ENCODE results near the gene CACNA1D.

CACNA1D gene

DNA sequence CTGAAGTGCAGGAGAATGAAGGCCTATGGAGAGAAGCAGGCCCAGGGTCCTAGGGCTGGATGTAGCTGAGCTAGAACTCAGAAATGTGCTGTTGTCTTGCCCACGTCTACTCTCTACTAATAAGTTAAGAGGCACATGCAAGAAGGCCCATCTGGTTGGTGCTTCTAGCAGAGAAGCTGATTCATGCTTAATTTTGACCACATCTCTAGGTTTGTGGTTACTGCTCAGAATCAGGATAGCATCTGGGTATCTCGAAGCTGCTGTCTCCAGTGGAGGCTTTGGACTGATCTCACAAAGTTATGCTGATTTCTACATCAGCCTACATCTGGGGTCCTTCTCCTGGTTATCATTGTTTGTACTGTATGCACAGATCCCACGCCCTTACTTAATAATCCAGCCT is 87.3 kb downstream of the CACNA1D start:
- DNase-seq = no peak

DNA sequence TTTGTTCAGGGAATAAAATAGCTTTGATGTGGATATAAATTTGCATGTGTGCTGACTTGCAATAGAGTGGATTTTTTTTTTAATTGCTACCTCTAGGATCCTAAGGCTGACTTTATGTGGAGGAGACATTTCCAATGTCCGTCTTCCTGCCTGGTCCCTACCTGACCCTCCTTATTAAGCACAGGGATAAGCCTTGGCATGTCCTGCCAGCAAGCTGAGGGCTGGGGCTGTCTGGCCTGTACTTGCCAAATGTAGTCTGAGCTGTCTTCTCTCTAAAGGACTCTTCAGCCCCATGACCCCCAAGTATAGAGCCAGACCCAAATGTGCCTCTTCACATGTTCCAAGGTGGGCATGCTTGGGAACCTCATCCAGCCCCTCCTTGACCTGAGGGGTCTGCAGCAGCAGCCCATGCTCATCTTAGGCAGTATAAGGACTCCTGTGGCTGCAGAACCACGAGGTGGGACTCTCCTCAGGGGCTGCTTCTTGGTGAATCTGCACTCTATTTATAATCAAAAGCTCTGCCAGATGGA is 88.8 kb downstream of the CACNA1D start:
- DNase-seq = no peak

DNA sequence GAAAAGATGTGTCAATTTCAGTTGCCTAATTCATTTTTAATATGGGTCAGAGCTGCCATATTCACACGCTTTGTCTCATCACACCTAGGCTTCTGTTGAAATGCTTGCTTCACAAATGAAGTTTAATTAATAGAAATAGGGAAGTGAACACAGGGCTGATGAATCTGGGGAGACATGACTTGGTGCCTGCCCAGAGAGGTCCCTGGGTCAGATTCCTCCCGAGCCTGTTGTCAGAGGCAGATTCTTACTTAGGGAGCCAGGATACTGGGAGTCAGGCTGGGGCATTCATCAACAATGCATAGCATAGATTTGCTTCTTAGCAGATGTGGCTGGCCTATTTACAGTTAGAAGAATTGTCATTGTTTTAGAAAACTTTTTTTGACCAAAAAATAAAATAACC is 90.6 kb downstream of the CACNA1D start:
- no peak for DNase-seq

DNA sequence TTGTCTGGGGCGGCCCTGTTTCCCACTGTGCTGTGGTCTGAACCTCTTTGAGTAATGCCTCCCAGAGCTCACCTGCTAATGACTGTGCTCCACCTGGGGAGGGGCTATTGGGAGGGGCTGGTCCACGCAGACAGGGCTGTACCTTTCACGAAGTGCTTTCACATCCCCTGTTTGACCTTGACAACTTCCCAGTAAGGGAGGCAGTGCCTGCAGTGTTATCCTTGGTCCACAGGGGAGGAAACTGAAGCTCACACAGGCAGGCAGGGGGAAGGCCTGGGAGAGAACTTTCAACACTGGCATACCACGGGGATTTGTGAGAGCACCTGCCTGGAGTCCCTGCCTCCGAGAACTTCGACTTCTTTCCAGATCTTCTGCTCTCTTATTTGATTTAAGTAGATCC is 91.2 kb downstream of the CACNA1D start:
- no peak for DNase-seq

DNA sequence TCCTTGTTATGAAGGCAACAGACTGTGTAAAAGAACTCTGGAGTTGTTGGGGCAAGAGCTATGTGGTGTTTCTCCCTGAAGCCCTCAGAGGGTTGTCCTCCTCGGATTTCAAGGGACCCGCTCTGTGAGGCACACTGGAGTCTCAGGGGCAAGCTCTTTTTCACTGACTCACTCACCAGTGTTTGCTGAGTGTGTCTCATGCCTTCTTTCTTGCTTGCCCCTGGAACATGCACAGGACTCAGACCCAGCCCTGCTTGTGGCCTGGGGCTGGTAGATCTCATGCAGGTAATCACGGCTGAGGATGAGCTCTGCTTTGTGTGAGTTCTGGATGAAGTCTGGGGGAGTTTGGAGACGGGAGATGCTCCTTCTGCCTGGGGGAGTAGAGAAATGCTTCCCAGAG is 93.7 kb downstream of the CACNA1D start:
- DNase-seq = no peak

DNA sequence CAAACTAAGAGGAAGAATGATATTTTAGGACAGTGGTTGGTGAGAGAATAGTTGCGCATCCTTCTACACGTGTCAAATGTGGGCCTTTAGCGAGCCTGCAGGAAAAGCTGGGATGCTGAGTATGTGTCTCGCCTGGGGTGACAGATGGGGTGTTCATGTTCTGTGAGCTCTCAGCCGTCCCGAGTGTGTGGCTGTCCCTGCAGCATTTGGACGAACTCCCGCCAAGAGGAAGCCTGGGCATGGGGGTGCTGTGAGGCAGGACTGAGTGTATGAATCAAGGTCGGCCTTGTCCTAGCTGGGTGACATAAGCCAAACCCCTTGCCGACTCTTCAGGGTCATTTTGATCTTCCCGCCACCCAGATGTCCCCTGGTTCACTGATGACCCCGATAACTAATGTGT is 94.8 kb downstream of the CACNA1D start:
- no peak for DNase-seq

DNA sequence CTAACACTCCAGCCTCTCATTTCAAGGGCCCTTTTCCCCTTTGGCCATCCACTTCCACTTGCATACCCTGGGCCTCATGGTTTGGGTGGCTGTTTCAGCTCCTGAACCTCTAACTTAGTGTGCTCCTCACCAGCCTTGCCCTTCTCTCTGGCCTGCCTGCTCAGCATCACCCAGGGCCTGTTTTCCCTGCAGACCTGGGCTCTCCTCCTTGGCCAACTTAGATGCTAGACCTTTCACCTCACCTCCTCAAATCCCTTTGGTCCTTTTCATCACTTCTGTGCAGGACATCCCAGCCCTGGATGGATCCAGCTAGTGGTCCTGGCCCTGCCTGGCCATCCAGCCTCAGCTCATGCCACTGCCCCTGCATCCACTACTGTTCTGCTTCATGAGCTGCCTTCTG is 95.4 kb downstream of the CACNA1D start:
- DNase-seq = no peak

DNA sequence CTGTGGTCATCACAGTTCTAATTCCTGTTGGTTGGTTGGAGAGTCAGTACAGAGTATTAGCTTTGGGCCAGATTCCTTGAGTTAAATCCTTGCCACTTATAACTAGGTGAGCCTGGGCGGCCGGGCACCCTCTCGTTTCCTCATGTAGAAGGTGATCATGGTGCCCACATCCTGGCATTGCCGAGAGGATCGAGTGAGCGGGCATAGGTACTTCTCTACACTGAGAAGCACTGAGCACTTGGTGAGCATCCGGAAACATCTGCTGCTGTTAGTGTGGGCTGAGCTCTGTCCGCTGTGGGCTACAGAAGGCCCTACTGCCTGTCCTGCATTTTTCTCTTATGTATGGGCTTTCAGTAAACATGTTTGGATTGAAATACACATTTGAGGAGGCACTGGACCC is 96.2 kb downstream of the CACNA1D start:
- no peak for DNase-seq

DNA sequence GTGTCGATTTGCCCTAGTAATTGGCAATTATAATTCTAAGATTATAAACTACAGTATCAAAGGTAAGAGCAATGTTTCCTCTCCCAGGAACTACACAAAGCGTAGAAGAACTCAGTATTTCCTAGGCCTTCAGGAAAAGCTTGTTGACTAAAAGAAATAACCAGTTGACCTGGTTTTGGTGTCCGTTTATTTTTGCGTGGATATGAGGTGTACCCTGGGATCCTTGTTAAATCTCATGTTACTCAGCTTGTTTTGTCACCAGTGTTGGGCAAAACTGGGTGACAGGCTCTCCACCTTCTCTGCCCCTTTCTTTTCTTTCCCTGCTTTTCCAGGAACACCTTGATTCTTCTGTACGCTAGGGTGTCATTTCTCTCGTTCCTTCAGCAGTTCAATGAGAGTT is 97.2 kb downstream of the CACNA1D start:
- DNase-seq = no peak

DNA sequence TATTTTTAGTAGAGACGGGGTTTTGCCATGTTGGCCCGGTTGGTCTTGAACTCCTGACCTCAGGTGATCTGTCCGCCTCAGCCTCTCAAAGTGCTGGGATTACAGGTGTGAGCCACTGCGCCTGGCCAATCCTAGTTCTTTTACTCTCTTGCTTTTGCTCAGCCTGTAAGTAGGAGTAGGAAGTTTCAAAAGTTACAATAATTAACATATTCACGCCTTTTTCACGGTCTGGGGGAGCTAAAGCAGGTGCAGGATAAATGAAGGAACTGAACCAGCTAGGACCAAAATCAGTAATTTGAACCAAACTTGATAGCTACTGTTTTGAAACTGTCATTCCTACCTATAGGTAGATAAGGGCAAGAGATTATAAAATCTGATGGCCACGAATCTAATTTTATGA is 98.5 kb downstream of the CACNA1D start:
- DNase-seq = no peak

DNA sequence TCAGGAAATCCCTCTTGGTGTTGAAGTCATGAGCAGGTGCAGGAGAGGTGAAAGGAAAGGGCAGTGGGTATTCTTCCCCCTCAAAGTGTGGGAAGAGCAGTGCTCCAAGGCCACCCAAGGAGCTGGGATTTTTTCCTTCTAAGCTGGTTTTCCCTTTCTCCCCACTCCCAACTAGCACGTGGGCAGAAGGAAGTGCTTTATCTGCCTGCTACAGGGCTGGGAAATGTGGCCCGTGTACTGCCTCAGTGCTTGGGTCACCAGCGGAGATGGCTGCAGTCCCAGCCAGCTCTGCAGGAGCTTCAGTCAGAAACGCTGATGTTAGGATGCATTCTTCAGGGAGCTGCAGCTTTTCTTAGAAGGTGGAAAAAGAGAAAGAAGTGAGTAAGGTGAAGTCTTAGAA is 99.2 kb downstream of the CACNA1D start:
- no peak for DNase-seq

DNA sequence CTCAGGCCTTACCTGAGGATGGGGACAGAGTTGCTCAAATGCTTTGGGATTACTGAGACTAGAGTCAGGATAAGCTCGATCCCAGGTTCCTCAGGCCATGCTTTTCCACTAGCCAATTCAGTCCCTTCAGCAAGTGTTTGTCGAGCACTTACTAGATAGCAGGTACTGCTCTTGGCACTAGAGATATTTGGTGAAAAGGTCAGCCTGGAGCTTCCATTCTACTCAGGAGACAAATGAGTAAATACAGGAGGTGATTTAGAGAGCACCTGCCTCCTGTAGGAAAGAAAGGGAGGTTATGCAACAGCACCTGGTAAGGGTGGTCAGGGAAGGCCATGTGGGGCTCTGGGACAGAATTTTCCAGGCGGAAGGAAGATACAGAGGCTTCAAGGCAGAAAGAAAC is 99.9 kb downstream of the CACNA1D start:
- DNase-seq = no peak

DNA sequence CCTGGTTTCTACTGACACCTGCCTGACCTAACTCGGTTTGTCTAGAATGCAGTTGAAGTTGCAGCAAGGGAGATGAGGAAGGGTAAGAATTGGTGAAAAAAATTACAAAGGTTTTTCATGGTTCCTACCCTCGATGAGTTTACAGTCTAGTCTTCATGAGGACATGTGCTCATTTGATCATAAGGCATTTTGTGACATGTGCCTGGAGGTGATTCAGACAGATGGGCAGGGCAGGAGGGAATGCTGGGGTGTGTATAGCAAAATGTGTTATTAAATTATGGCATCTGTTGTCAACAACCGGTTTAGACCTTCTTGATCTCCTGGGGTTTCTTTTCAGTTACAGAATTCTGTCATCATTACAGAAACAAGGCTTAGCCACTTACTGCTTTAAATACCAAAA is 101.2 kb downstream of the CACNA1D start:
- no peak for DNase-seq

DNA sequence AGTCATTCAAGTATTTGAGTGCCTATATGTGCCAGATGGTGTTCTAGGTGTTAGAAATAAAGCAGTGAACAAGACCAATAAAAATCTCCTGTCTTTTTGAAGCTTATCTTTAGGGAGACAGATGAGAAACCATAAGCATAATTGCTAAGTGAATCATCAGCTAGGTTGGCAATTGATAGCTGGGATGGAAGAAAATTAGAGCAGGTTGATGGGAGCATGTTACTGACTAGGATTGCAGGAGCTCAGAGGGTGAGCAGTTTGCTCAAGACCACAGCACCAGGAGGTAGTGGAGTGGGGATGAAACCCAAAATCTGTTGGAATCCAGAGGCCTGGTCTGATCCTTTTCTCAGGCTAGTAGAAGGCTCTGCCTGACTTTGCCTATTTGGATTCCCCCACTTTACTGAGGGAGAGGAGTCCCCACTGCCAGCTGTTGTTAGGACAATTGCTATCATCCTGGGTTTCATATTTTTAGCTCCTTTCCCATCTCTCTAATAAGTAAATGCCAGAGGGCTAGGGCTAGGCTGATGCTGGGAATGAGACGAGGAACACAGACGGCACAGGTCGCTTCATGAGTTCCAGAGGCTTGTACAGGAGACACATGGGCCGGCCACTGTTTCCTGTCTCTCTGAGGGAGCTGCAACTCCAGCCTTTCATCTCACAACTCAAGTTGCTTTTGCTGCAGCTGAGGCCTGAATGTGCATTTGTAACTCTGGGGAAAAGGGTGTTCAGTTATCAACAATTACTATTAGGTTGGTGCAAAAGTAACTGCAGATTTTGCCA is 102.9 kb downstream of the CACNA1D start:
- no peak for DNase-seq

DNA sequence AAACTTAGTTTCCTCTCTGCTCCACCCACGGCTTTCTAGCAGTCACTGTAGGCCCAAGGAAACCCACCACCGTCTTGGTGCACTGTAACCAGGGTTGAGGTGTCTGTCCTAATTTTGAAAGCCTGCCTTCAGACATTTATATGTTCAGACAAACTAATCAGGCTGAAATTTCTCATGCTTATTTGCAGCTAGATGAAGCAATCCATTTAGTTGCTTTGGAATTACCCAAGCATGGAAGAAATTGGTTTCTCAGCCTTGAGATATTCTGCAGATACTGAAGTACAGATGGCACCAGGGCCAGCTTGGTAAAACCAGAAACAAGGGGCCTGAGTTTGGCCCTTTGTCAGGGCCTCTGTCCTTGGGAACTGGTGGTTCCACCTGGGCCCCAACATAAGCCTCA is 105.4 kb downstream of the CACNA1D start:
- DNase-seq = no peak

DNA sequence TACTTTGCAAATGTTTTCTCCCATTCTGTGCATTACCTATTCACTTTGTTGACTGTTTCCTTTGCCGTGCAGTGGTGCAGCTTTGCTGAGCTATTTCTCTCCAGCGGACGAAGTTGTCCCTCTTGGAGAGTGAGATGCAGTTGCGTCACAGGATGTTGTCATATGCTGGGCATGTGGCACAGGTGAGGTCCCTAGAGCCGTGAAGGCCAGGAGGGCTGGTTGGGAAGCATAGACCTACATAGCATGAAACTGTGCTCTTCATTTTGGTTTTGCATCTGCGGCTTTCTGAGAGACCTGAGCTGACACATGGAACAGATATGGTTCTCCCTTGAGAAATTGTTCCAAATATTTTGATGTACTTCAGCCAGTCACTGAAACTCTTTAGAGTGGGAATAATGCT is 108.5 kb downstream of the CACNA1D start:
- DNase-seq = no peak

DNA sequence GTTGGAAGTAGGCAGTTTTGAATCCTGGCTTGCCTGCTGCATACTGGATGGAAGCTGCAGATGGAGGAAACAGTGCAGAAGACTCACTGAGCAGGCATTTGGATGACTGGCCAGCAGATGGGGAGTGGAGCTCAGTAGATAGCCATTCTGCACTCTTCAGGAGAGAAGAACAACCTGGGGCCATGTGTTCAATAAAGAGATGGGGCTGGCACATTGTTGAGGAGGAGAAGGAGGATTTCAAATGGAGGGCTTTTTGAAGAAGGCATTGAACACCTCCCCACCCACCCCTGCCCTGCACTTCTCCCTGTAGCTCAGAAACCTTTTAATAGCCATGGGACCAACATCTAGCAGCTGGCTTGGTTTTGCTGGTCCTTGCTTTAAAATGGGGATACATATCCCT is 109.8 kb downstream of the CACNA1D start:
- no peak for DNase-seq

DNA sequence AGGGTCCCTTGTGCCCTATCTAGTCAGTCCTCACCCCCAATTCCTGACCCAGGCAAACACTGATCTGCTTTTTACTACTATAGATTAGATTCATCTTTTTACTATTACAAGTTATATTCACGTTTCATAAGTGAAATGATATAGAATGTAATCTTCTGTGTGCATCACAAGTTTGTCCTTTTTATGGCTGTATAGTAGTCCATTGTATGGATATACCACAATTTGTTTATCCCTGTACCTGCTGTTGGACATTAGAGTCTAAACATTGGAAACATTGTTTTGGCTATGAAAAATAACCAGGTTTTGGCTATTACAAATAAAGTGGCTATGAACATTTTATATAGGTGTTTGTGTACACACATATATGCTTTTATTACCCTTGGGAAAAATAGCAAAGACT is 112.4 kb downstream of the CACNA1D start:
- DNase-seq = no peak

DNA sequence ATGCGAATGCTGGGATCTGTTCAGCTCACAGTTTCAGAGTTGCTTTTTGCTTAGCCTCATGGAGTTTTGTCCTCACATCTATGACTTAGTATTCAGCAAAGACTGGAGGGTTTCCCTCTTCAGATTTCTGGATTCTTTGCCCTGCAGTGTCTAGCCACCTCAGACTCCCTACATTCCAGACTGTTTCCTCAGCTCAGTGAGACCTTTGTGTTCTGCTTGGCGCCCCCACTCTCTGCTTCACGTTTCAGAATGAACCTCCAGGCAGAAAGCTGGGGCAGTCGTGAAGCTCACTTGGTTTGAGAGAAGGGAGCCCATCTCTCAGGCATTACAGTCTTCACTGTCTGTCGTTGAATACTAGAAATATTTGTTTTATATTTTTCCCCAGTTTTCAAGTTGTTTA is 118.1 kb downstream of the CACNA1D start:
- no peak for DNase-seq

DNA sequence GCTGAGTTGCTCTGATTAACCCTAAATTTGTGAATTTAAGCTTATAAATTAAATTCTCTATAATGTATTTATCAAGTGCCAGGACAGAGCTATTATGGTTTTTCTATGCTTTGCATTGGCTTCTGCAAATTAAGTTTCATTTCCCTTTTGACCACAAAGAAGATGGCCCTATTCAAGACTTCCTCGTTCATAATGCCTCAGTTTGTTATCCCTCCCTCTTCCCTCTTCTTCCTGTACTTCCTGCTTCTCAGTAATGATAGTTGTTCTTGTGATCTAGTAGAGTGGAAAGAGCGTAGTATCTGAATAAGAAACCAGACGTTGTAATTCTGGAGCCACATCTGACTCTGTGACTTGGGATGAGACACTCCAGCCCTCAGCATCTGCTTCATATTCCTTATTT is 118.7 kb downstream of the CACNA1D start:
- no peak for DNase-seq

DNA sequence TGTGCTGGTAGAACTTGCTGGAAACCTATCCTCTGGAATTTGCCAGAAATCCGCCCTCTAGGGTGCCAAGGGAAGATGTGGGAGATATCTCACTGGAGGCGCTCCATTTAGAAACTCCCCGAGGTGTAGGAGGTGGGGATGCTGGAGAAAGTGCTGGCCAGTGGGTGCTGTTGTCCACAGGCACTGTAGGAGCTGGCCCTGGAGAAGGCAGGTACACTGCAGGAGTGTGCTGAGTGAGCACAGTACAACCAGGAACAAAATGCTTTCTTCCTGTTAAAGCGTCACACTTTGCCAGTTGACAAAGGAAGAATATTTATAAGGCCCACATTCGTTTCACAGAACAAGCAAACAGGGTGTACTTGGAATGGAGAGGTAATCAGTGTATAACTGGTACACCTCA is 119.9 kb downstream of the CACNA1D start:
- no peak for DNase-seq

DNA sequence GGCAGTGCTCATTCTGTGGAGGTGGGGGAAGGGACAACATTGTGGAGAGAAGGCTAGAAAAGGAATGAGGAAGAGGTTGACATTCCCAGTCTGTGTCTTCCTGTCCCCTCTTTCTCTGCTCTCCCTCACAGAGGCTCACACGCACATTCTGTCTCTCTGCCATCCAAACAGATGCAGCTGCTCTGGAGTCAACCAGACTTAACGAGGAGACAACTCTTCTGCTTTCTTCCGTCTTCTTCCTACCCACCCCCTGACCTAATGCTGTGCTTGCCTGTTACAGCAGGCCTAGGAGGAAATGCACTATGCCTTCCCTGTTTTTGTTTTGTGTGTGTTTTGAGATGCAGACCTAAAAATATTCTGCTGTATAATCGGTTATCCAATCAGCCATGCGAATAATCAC is 121.9 kb downstream of the CACNA1D start:
- no peak for DNase-seq

DNA sequence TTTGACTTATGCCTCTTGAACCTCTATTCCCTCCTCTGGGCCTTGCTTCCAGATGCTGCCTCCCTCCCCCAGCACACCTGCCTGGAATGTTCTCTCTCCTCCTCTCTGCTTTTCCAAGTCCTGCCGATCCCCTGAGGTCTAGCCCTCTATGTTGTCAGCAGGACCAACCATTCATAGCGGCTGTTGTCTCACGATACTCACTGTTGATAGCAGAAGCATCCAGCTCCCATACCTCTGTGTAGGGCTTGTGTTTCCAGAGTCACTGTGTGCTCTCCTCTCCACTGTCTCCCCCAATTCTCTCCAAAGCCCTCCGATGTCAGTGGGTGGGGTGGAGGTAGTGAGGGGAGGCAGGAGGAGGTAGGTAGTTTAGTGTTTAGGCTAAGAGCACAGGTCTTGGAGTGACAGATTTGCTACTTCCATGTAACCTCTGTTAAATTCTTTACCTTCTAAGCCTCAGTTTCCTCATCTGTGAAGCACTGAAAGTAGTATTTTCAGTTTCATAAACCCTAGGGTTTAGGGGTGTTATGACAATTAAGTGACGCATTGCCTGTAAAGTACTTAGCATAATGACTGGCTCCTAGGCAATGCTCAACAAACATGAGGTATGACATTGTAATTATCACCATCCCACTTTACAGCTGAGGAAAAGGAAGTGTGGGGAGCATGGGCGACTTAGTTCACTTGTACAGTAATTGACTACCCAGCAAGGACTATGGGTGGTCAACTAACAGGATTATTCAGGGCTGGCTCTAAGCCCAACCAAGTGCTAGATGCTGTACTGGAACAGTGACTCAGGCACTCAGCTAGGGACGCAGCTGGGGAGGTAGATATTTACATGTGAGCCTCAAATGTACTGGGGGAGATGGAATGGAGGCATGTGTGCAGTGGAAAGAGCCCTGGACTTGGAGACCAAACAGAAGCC is 122.8 kb downstream of the CACNA1D start:
- DNase-seq = no peak

DNA sequence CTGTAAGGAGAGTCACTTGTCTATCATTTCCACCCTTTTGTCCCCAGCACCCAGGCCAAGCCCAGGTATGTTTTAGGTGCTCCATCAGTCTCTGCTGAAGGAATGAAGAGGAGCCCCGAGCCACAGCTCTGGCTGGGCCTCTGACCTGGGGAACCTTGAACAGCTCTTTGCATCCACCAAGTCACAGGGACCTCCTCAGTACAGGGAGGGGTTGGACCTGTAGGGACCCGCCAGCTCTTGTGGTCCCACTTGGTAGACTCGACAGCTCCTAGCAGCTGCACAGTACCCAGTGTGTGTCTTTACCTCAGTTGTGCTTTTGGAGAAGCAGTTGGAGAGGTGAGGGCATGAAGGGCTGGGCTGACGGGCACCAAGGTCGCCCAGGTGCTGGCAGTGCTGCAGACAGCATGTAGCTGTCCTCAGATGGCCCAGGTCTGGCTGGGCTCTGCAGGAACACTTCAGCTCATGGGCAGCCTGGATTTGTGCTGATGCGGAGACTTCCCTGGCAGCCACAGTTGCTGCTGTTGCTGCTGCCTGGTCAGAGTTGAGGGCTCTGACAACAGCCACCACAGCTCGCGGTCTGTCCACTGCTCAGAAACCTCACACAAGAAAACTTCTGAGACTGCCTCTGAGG is 123.6 kb downstream of the CACNA1D start:
- DNase-seq = no peak

Measured in activated T-cell treated with anti-CD3 and anti-CD28 coated beads for 4 hours (primary cell).